K562 (cell line): ENCODE results near the gene IL34. TPM values are rescaled to one million over a fixed set of nuclear protein-coding genes. Genes with fewer than 3 reads are reported as not detected.

Experiments used
- CC2D1A ChIP-seq: fragments of 450-650 bp; IDR thresholded peaks from 2 replicates; pipeline ENCODE4 v1.6.1; 2017; ENCODE audit warnings: mild to moderate bottlenecking
- CCAR2 ChIP-seq: fragments of 200-400 bp; formaldehyde crosslinking; IDR thresholded peaks from 2 replicates; pipeline ENCODE4 v1.6.1; 2017; ENCODE audit warnings: mild to moderate bottlenecking, low read depth, low read length
- CHD4 ChIP-seq: fragments of 200-600 bp; sonication (generic); IDR thresholded peaks from 3 replicates; pipeline ENCODE4 v1.6.1; 2012; ENCODE audit warnings: low read depth, mild to moderate bottlenecking, mixed read lengths, low read length, inconsistent platforms; ENCODE audit not compliant: insufficient read depth, insufficient replicate concordance, poor library complexity, severe bottlenecking
- CTBP1 ChIP-seq: fragments of 450-650 bp; IDR thresholded peaks from 2 replicates; pipeline ENCODE4 v1.6.1; 2016; ENCODE audit warnings: borderline replicate concordance
- ELF1 ChIP-seq: fragments of 200-800 bp; sonication (Bioruptor generic); IDR thresholded peaks from 2 replicates; pipeline ENCODE4 v1.6.1; 2016; ENCODE audit warnings: missing genetic modification characterization, missing compliant biosample characterization
- EP300 ChIP-seq: IDR thresholded peaks from 2 replicates; pipeline ENCODE4 v1.6.1; 2012; ENCODE audit warnings: low read length, improper control_type of control experiment
- GATAD2B ChIP-seq: fragments of 450-650 bp; IDR thresholded peaks from 2 replicates; pipeline ENCODE4 v1.6.1; 2017; ENCODE audit warnings: mild to moderate bottlenecking, borderline replicate concordance
- JUND ChIP-seq, 2 experiments: IDR thresholded peaks; 2 replicates in 1 of 2; 3 replicates in 1 of 2; pipeline ENCODE4 v1.6.1; 2011; ENCODE audit warnings: borderline replicate concordance in 2 of 2, low read depth in 2 of 2, low read length in 2 of 2, improper control_type of control experiment in 1 of 2, missing biosample characterization in 1 of 2, missing genetic modification characterization in 1 of 2, missing genetic modification reagents in 1 of 2
- MYNN ChIP-seq, 2 experiments: sonication (generic); formaldehyde crosslinking in 1 of 2; IDR thresholded peaks; 2 replicates each; pipeline versions ENCODE4 v1.5.0 to v1.6.1; 2016 to 2020; ENCODE audit warnings: antibody characterized with exemption in 1 of 2, missing genetic modification reagents in 1 of 2
- NCOA1 ChIP-seq: fragments of 450-650 bp; IDR thresholded peaks from 2 replicates; pipeline ENCODE4 v1.6.1; 2016; ENCODE audit warnings: low read depth
- RCOR1 ChIP-seq, 2 experiments: IDR thresholded peaks; 2 replicates each; pipeline ENCODE4 v1.6.1; 2012; ENCODE audit warnings: low read depth in 2 of 2, low read length in 2 of 2, borderline replicate concordance in 1 of 2, improper control_type of control experiment in 1 of 2
- SMAD4 ChIP-seq: fragments of 250-450 bp; sonication (Bioruptor Pico); conservative IDR thresholded peaks from 2 replicates; pipeline ENCODE4 v1.8.0; 2021; ENCODE audit warnings: inconsistent platforms, mild to moderate bottlenecking, moderate library complexity
- STAT5A ChIP-seq: IDR thresholded peaks from 2 replicates; pipeline ENCODE4 v1.6.1; 2012; ENCODE audit warnings: low read length, inconsistent platforms, borderline replicate concordance
- TAL1 ChIP-seq: fragments of 450-650 bp; IDR thresholded peaks from 2 replicates; pipeline ENCODE4 v1.6.1; 2016; ENCODE audit warnings: mild to moderate bottlenecking
- TEAD1 ChIP-seq, 2 experiments: fragments of 450-650 bp in 1 of 2; sonication (generic) in 1 of 2; formaldehyde crosslinking; IDR thresholded peaks; 2 replicates each; pipeline versions ENCODE4 v1.4.0 to v1.8.0; 2020 to 2022; ENCODE audit warnings: mild to moderate bottlenecking in 2 of 2, missing genetic modification reagents in 1 of 2
- ZEB2 ChIP-seq: fragments of 450-650 bp; IDR thresholded peaks from 2 replicates; pipeline ENCODE4 v1.6.1; 2016
- ZFP36 ChIP-seq: fragments of 150-350 bp; IDR thresholded peaks from 2 replicates; pipeline ENCODE4 v1.6.1; 2018; ENCODE audit warnings: low read length, low read depth; ENCODE audit not compliant: partially characterized antibody
- ZNF79 ChIP-seq: fragments of 250-450 bp; sonication (Bioruptor Pico); IDR thresholded peaks from 2 replicates; pipeline ENCODE4 v1.4.0; 2020; ENCODE audit warnings: low read depth, mild to moderate bottlenecking, moderate library complexity
- polyA plus RNA-seq, 8 experiments: library from polyadenylated mRNA; depleted of rRNA in 4 of 8; stranded (reverse) in 5 of 8; unstranded in 3 of 8; fragments of >200 nt; fragmentation: Nextera tagmentation in 2 of 8; fragmentation: Illumina TruSeq in 1 of 8; extraction: Ambion mirVana in 2 of 8; extraction: Trizol in 1 of 8; gene quantifications; 2 replicates each; pipeline versions ENCODE4 v1.2.1 to v1.2.3, GENCODE V29; 2011 to 2014; ENCODE audit warnings: inconsistent platforms in 1 of 8, missing spikeins in 1 of 8
- total RNA-seq, 7 experiments: library from RNA; depleted of rRNA in 6 of 7; stranded (reverse); fragments of >200 nt in 6 of 7; fragmentation: Illumina TruSeq in 2 of 7; extraction: Trizol in 2 of 7; gene quantifications; 2 replicates each; pipeline versions ENCODE4 v1.2.1 to v1.2.3, GENCODE V29; 2011 to 2021; ENCODE audit warnings: low replicate concordance in 1 of 7
- TF ChIP-seq, protein P1 (sequence below): fragments of 250-450 bp; sonication (Bioruptor Pico); IDR thresholded peaks from 2 replicates; pipeline ENCODE4 v1.5.0; 2021; ENCODE audit warnings: mild to moderate bottlenecking, borderline replicate concordance
- TF ChIP-seq, protein P2 (sequence below): fragments of 450-650 bp; IDR thresholded peaks from 2 replicates; pipeline ENCODE4 v1.6.1; 2017; ENCODE audit warnings: mild to moderate bottlenecking, moderate library complexity
- TF ChIP-seq, protein P3 (sequence below), 2 experiments: IDR thresholded peaks; 2 replicates each; pipeline ENCODE4 v1.6.1; 2012; ENCODE audit warnings: improper control_type of control experiment in 2 of 2, low read depth in 2 of 2, low read length in 2 of 2, borderline replicate concordance in 1 of 2

IL34 gene
- total and polyA plus RNA-seq, 9 of the 15 experiments (the other 6 are each of a cell fraction or from before 2014, with no cell fraction given): 0.07 to 0.18 (median 0.10) TPM; not detected in 6

DNA sequence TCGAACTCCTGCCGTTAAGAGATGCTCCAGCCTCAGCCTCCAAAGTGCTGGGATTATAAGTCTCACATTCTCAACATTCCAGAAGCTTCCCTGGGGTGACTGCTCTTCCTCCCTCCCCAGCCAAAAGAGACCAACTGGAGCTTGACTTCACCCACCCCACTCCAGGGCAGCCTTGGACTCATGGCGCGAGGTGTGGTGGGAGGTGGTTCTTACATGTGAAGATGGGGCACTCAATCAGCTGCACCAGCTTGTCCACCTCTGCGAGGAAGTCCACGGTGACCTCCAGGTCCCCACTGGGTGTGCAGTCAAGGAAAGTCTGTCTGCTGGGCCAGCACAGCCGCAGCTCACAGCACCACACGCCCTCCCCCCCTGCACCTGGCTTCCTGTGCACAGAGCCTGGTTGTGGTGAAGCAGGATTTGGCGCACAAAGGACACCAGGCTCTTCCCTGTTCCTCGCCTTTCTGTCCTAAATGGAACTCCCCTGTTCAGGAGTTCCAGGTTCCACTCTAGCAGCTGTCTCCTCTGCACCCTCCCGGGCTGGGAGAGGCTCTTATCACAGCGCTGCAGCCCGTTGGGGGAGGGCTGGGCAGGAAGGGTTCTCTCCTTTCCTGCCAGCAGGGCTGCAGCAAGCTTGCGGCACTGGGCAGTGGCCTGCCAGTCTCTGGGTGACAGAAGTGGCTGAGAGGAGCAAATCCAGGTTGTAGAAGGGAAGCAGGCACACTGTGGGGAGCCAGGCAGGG, 49.1 kb downstream of the IL34 start (continued):
- TF ChIP-seq ELF1 (tag) (no peak), CC2D1A (peak; percentile 39; the same call in 1 of the 2 replicates), SMAD4 (CRISPR knock-in tag) (peak; percentile 87), ZEB2 (peak; percentile 45; the same call in 1 of the 2 replicates), TAL1 (peak; percentile 93), NCOA1 (peak; percentile 54; the same call in 1 of the 2 replicates), CCAR2 (no peak), ZFP36 (peak; percentile 24), STAT5A (peak; percentile 75; the same call in 1 of the 2 replicates), MYNN (IDR thresholded peaks at IDR 0.05) (peak; percentile 98), MYNN (CRISPR knock-in tag; IDR thresholded peaks at IDR 0.05) (no peak), EP300 (peak; percentile 87), ZNF79 (no peak), RCOR1 (IDR thresholded peaks at IDR 0.05; ENCODE audit: borderline replicate concordance in 1 of 2, low read depth in 2 of 2, low read length in 2 of 2) (peak in 1 of 2 experiments; percentile 89; a peak in 2 of 4 replicates), JUND (IDR thresholded peaks at IDR 0.05; ENCODE audit: borderline replicate concordance, low read depth, low read length) (peak; percentile 51; the same call in 1 of the 2 replicates), JUND (tag; IDR thresholded peaks at IDR 0.05; ENCODE audit: borderline replicate concordance, low read depth, low read length) (peak; percentile 27; the same call in 1 of the 3 replicates), CHD4 (no peak), TEAD1 (CRISPR knock-in tag; IDR thresholded peaks at IDR 0.05) (peak; percentile 21 to 78; a peak in 1 of 4 replicates), GATAD2B (0 out of 2 replicates have a peak, but pooled peaks have one; percentile 49), CTBP1 (peak; percentile 89)
- TF ChIP-seq, protein P1, sequence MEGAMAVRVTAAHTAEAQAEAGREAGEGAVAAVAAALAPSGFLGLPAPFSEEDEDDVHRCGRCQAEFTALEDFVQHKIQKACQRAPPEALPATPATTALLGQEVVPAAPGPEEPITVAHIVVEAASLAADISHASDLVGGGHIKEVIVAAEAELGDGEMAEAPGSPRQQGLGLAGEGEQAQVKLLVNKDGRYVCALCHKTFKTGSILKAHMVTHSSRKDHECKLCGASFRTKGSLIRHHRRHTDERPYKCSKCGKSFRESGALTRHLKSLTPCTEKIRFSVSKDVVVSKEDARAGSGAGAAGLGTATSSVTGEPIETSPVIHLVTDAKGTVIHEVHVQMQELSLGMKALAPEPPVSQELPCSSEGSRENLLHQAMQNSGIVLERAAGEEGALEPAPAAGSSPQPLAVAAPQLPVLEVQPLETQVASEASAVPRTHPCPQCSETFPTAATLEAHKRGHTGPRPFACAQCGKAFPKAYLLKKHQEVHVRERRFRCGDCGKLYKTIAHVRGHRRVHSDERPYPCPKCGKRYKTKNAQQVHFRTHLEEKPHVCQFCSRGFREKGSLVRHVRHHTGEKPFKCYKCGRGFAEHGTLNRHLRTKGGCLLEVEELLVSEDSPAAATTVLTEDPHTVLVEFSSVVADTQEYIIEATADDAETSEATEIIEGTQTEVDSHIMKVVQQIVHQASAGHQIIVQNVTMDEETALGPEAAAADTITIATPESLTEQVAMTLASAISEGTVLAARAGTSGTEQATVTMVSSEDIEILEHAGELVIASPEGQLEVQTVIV (CRISPR knock-in tag): no peak
- TF ChIP-seq, protein P2, sequence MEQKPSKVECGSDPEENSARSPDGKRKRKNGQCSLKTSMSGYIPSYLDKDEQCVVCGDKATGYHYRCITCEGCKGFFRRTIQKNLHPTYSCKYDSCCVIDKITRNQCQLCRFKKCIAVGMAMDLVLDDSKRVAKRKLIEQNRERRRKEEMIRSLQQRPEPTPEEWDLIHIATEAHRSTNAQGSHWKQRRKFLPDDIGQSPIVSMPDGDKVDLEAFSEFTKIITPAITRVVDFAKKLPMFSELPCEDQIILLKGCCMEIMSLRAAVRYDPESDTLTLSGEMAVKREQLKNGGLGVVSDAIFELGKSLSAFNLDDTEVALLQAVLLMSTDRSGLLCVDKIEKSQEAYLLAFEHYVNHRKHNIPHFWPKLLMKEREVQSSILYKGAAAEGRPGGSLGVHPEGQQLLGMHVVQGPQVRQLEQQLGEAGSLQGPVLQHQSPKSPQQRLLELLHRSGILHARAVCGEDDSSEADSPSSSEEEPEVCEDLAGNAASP: no peak
- TF ChIP-seq, protein P3, sequence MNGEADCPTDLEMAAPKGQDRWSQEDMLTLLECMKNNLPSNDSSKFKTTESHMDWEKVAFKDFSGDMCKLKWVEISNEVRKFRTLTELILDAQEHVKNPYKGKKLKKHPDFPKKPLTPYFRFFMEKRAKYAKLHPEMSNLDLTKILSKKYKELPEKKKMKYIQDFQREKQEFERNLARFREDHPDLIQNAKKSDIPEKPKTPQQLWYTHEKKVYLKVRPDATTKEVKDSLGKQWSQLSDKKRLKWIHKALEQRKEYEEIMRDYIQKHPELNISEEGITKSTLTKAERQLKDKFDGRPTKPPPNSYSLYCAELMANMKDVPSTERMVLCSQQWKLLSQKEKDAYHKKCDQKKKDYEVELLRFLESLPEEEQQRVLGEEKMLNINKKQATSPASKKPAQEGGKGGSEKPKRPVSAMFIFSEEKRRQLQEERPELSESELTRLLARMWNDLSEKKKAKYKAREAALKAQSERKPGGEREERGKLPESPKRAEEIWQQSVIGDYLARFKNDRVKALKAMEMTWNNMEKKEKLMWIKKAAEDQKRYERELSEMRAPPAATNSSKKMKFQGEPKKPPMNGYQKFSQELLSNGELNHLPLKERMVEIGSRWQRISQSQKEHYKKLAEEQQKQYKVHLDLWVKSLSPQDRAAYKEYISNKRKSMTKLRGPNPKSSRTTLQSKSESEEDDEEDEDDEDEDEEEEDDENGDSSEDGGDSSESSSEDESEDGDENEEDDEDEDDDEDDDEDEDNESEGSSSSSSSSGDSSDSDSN (IDR thresholded peaks at IDR 0.05; ENCODE audit: borderline replicate concordance in 1 of 2, low read depth in 2 of 2, low read length in 2 of 2): peak in 1 of 2 experiments; percentile 91; a peak in 2 of 4 replicates
